GM10248 (cell line): ENCODE measurements around the gene BEST2.

Experiments used
- CTCF ChIA-PET: fragments of 300-600 bp; sonication (Branson Sonifier 250); formaldehyde crosslinking; extraction: SDS; loops from one replicate; lab custom pipeline; 2021; ENCODE audit warnings: antibody characterized with exemption; lab: Yijun Ruan, JAX
- POLR2A ChIA-PET: fragments of 350-650 bp; sonication (Branson Sonifier 250); formaldehyde crosslinking; extraction: SDS; loops from one replicate; lab custom pipeline; 2020; ENCODE audit warnings: antibody characterized with exemption; lab: Yijun Ruan, JAX
- DNase-seq: peaks from one replicate; pipeline ENCODE4 v3.0.0; 2012; ENCODE audit errors: extremely low spot score
- TF ChIP-seq, protein P1 (sequence below): IDR thresholded peaks from 2 replicates; pipeline ENCODE4 v1.5.1; 2012; ENCODE audit warnings: mild to moderate bottlenecking, low read depth; ENCODE audit errors: extremely low read depth, missing control alignments, control extremely low read depth

BEST2 gene

DNA sequence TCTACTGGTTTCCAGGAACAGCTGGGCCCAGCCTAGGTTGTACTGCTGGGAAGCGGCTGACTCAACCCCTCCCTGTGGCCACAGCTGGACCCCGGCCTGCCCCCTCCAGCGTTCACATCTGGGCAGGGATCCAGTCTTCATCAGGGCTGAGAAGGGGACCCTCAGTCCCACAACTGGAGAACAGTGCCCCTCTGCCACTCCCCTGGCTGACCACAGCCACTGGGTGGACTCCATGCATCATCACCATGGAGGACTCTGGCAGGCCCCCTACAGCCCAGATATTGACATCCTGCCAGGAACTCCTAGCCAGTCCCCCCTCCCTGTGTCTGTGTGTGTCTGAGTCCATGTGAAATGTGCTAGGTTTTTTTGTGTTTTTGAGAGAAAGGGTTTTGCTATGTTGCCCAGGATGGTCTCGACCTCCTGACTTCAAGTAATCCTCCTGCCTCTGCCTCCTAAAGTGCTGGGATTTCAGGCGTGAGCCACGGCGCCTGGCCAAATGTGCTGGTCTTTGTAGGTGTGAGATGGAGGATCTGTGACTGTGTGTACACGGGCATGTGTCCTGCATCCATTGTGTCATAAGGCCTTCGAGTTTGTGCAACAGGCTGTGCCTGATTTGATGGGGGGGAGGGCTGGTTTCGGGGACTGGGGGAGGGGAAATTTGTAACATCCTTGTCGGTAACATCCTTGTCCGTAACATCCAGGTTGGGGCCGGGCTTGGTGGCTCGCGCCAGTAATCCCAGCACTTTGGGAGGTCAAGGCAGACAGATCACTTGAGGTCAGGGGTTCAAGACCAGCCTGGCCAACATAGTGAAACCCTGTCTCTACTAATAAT, 27.8 kb downstream of the BEST2 start:
- DNase-seq = no peak
- TF ChIP-seq, protein P1, sequence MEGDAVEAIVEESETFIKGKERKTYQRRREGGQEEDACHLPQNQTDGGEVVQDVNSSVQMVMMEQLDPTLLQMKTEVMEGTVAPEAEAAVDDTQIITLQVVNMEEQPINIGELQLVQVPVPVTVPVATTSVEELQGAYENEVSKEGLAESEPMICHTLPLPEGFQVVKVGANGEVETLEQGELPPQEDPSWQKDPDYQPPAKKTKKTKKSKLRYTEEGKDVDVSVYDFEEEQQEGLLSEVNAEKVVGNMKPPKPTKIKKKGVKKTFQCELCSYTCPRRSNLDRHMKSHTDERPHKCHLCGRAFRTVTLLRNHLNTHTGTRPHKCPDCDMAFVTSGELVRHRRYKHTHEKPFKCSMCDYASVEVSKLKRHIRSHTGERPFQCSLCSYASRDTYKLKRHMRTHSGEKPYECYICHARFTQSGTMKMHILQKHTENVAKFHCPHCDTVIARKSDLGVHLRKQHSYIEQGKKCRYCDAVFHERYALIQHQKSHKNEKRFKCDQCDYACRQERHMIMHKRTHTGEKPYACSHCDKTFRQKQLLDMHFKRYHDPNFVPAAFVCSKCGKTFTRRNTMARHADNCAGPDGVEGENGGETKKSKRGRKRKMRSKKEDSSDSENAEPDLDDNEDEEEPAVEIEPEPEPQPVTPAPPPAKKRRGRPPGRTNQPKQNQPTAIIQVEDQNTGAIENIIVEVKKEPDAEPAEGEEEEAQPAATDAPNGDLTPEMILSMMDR = peak; percentile 10
- CTCF ChIA-PET = interaction anchor here (1.1 to 11.6 kb wide), 8 partner anchors 8 to 102 kb away, joined by 3 to 399 read pairs (median 58); partner anchors contain the start of genes JUNB, PRDX2, RNASEH2A and THSD8
- POLR2A ChIA-PET = interaction anchor here (0.6 to 3.9 kb wide), 4 partner anchors 10 to 165 kb away, joined by 5 to 110 read pairs (median 7); partner anchors contain the start of gene JUNB

DNA sequence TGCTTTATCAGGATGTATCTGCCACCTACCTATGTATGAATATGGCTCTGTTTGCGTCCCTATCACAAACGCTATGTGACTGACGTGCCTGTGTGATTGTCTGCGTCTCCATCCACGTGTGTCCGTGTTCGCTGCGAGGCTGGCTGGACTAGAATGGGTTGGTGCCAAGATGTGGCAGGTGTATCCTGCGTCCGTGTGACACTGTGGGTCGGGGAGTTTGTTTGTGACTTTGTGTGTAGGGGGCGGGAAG, 30.5 kb downstream of the BEST2 start:
- TF ChIP-seq, protein P1 = no peak
- ChIA-PET CTCF (interaction anchor here (11.6 kb wide), 1 partner anchor 16 kb away, joined by 399 read pairs; the partner anchor contains the start of genes JUNB, PRDX2, RNASEH2A and THSD8), POLR2A (interaction anchor here (1.2 to 2.0 kb wide), 2 partner anchors 10 to 14 kb away, joined by 4 to 70 read pairs; partner anchors contain the start of gene JUNB)
- no peak for DNase-seq

DNA sequence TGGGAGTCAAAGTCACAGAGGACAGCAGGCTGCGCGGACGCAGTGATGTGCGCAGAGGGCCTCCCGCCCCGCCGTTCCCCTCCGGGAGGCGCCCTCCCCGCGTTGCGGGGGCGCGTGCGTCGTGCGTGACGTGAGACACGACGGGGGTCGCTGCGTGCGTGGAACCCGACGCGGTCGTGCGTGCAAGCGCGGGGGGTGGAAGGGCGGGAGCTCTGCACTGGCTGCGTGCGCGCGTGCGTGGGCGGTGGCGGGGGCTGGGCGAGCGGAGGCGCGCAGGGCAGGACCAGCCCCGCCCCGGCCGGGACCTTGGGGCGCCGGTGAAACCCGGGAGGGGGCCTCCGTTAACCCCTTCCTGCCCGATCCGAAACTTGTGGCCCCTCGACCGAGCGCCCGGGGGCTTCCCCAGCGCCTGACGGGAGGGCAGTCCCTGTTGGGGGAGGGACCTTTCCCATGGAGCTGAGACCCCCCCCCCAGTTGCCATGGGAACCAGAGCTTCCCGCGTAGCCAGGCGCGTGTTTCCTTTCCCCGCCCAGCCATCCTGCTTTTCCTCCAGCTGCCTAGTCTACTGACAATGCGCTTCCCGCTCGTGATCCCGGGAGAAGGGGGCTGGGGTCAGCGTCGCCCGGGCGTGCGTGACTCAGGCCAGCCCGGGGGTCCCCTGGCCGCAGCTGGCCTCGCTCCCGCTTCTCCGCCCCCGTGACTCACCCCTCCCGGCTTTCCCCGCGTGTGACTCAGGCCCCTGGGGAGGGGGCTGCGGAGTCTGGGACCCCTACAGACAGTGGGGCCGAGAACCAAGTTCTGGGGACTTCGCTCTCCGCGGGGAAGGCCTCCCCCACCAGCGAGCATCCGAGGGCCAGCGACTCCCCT, 31.1 kb downstream of the BEST2 start:
- peak; percentile 82 for DNase-seq
- ChIA-PET CTCF (interaction anchor here (1.0 to 11.6 kb wide), 2 partner anchors 16 to 22 kb away, joined by 6 to 399 read pairs; partner anchors contain the start of genes JUNB, PRDX2, RNASEH2A and THSD8), POLR2A (interaction anchor here (1.2 to 2.0 kb wide), 2 partner anchors 9 to 13 kb away, joined by 4 to 70 read pairs; partner anchors contain the start of gene JUNB)
- TF ChIP-seq, protein P1 = peak; percentile 7

DNA sequence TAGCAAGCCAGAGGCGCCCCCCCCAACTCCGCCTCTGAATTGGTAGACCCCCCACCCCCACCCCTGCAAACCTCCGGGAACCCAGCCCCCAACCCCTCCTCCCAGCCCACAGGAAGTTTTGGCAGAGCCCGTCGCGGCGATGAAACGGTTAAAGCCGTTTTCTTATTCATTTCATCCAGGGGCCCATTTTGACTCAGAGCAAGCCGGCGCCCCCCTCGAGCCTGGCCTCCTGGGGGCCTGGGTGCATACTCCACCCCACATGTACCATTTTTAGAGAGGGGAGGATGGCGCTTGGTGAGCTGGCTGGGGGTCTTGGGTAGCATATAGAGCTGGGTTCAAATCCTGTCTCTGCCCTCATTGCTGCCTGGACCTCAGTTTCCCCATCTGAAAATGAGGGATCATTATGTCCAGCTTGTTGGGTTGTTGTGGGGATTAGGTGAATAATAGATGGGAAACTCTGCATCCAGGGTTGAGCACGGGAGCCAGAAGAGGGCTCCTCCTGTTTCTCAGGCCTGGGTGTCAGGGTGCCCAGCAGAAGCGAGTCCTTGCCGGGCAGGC, 31.8 kb downstream of the BEST2 start:
- peak; percentile 46 for DNase-seq
- ChIA-PET POLR2A (interaction anchor here (1.2 to 2.0 kb wide), 2 partner anchors 9 to 12 kb away, joined by 4 to 70 read pairs; partner anchors contain the start of gene JUNB), CTCF (interaction anchor here (1.0 to 11.6 kb wide), 3 partner anchors 13 to 23 kb away, joined by 5 to 399 read pairs (median 6); partner anchors contain the start of genes JUNB, PRDX2, RNASEH2A and THSD8)
- TF ChIP-seq, protein P1 = no peak

DNA sequence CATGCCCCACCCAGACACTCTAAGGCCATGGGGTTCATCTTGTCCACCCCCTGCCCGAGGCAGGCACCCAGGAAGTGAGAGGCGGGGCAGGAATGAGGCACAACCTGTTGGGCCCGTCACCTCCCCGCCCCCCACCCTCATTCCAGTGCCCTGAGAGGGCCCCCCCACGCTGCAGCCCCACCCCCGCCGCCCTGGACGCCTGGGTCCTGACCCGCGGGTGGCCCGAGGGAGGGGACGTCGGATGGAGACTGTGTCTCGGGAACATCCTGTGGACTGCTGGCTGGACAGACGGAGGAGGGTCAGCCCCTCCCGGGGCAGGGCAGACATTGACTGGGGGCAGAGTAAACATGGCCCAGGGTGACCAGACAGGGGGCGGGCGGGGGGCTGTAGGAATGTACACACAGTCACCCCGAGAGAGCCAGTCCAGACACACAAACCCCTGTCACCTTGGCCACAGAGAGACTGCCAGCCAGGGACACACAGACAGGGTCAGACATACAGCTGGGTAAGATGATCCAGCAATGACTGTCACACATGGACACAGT, 32.3 kb downstream of the BEST2 start:
- DNase-seq = no peak
- TF ChIP-seq, protein P1 = no peak
- POLR2A ChIA-PET = interaction anchor here (2.0 kb wide), 1 partner anchor 8 kb away, joined by 70 read pairs; the partner anchor contains the start of gene JUNB
- CTCF ChIA-PET = interaction anchor here (1.4 kb wide), 1 partner anchor 12 kb away, joined by 5 read pairs; no protein-coding TSS in a partner anchor
